Measurements from ENCODE around the gene PPM1N.

The PPM1N gene

DNA sequence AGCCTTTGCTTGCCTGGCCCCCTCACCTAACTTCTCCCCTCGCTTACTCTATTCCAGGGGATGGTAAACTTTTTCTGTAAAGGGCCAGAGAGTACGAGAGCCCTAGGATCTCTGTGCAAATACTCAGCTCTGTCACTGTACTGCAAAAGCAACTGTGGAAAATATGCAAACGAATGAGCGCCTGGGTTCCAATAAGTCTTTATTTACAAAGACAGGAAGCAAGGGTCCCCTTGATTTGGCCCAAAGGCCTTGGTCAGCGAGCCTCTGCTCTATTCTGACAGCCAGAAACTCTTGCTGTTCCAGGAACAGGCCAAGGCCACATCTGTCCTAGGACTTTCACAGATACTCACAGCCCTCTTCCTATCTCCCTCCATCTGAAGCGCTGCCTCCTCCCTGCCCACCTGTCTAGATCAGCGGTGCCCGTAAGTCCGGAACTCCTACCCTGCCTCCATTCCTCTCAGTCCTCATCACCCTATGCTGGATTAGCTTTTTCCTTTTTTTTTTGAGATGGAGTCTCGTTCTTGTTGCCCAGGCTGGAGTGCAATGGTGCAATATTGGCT, 49.0 kb downstream of the PPM1N start:
- no peak for TF ChIP-seq OSR1 (CRISPR knock-in tag; IDR thresholded peaks at IDR 0.05)
- TF ChIP-seq ESRRG (CRISPR knock-in tag; IDR thresholded peaks at IDR 0.05): no peak
- TF ChIP-seq RARB (CRISPR knock-in tag; IDR thresholded peaks at IDR 0.05): no peak
- TF ChIP-seq, protein P1, sequence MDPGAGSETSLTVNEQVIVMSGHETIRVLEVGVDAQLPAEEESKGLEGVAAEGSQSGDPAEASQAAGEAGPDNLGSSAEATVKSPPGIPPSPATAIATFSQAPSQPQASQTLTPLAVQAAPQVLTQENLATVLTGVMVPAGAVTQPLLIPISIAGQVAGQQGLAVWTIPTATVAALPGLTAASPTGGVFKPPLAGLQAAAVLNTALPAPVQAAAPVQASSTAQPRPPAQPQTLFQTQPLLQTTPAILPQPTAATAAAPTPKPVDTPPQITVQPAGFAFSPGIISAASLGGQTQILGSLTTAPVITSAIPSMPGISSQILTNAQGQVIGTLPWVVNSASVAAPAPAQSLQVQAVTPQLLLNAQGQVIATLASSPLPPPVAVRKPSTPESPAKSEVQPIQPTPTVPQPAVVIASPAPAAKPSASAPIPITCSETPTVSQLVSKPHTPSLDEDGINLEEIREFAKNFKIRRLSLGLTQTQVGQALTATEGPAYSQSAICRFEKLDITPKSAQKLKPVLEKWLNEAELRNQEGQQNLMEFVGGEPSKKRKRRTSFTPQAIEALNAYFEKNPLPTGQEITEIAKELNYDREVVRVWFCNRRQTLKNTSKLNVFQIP (CRISPR knock-in tag; IDR thresholded peaks at IDR 0.05; ENCODE audit: borderline replicate concordance, low read depth): no peak
- TF ChIP-seq ARNTL (CRISPR knock-in tag; IDR thresholded peaks at IDR 0.05; ENCODE audit: borderline replicate concordance, low read depth): no peak
- TF ChIP-seq, protein P2, sequence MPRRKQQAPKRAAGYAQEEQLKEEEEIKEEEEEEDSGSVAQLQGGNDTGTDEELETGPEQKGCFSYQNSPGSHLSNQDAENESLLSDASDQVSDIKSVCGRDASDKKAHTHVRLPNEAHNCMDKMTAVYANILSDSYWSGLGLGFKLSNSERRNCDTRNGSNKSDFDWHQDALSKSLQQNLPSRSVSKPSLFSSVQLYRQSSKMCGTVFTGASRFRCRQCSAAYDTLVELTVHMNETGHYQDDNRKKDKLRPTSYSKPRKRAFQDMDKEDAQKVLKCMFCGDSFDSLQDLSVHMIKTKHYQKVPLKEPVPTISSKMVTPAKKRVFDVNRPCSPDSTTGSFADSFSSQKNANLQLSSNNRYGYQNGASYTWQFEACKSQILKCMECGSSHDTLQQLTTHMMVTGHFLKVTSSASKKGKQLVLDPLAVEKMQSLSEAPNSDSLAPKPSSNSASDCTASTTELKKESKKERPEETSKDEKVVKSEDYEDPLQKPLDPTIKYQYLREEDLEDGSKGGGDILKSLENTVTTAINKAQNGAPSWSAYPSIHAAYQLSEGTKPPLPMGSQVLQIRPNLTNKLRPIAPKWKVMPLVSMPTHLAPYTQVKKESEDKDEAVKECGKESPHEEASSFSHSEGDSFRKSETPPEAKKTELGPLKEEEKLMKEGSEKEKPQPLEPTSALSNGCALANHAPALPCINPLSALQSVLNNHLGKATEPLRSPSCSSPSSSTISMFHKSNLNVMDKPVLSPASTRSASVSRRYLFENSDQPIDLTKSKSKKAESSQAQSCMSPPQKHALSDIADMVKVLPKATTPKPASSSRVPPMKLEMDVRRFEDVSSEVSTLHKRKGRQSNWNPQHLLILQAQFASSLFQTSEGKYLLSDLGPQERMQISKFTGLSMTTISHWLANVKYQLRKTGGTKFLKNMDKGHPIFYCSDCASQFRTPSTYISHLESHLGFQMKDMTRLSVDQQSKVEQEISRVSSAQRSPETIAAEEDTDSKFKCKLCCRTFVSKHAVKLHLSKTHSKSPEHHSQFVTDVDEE (CRISPR knock-in tag; IDR thresholded peaks at IDR 0.05): no peak
- no peak for TF ChIP-seq TOX (CRISPR knock-in tag; IDR thresholded peaks at IDR 0.05; ENCODE audit: borderline replicate concordance)
- no peak for TF ChIP-seq ZFP30 (CRISPR knock-in tag; IDR thresholded peaks at IDR 0.05)
- TF ChIP-seq, protein P3, sequence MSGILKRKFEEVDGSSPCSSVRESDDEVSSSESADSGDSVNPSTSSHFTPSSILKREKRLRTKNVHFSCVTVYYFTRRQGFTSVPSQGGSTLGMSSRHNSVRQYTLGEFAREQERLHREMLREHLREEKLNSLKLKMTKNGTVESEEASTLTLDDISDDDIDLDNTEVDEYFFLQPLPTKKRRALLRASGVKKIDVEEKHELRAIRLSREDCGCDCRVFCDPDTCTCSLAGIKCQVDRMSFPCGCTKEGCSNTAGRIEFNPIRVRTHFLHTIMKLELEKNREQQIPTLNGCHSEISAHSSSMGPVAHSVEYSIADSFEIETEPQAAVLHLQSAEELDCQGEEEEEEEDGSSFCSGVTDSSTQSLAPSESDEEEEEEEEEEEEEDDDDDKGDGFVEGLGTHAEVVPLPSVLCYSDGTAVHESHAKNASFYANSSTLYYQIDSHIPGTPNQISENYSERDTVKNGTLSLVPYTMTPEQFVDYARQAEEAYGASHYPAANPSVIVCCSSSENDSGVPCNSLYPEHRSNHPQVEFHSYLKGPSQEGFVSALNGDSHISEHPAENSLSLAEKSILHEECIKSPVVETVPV (CRISPR knock-in tag; IDR thresholded peaks at IDR 0.05): no peak
- no peak for TF ChIP-seq CREB5 (CRISPR knock-in tag; IDR thresholded peaks at IDR 0.05; ENCODE audit: low read depth)
- no peak for TF ChIP-seq BACH2 (CRISPR knock-in tag; IDR thresholded peaks at IDR 0.05; ENCODE audit: borderline replicate concordance)
- no peak for TF ChIP-seq ZC3H10 (CRISPR knock-in tag; IDR thresholded peaks at IDR 0.05)
- no peak for TF ChIP-seq TCF4 (CRISPR knock-in tag; IDR thresholded peaks at IDR 0.05; ENCODE audit: borderline replicate concordance)
- TF ChIP-seq ZNF8 (CRISPR knock-in tag; IDR thresholded peaks at IDR 0.05): no peak
- no peak for TF ChIP-seq SNAI2 (CRISPR knock-in tag; IDR thresholded peaks at IDR 0.05)
- no peak for TF ChIP-seq GLIS3 (CRISPR knock-in tag; IDR thresholded peaks at IDR 0.05)
- no peak for TF ChIP-seq ZNF565 (CRISPR knock-in tag; conservative IDR thresholded peaks at IDR 0.05; ENCODE audit: low read depth)
- no peak for ATAC-seq

GRCh38 chr19:45547965-45548609, 49.8 kb downstream of the PPM1N start:
- TF ChIP-seq TOX (CRISPR knock-in tag; IDR thresholded peaks at IDR 0.05; ENCODE audit: borderline replicate concordance) (no peak), CSDC2 (CRISPR knock-in tag; IDR thresholded peaks at IDR 0.05) (no peak), ZNF565 (CRISPR knock-in tag; conservative IDR thresholded peaks at IDR 0.05; ENCODE audit: low read depth) (no peak), ZNF8 (CRISPR knock-in tag; IDR thresholded peaks at IDR 0.05) (no peak), ARNTL (CRISPR knock-in tag; IDR thresholded peaks at IDR 0.05; ENCODE audit: borderline replicate concordance, low read depth) (no peak), PPARA (CRISPR knock-in tag; IDR thresholded peaks at IDR 0.05; ENCODE audit: borderline replicate concordance) (no peak), BACH2 (CRISPR knock-in tag; IDR thresholded peaks at IDR 0.05; ENCODE audit: borderline replicate concordance) (no peak), RARB (CRISPR knock-in tag; IDR thresholded peaks at IDR 0.05) (no peak), SNAI2 (CRISPR knock-in tag; IDR thresholded peaks at IDR 0.05) (no peak)
- TF ChIP-seq, protein P2 (CRISPR knock-in tag; IDR thresholded peaks at IDR 0.05): no peak
- TF ChIP-seq, protein P1 (CRISPR knock-in tag; IDR thresholded peaks at IDR 0.05; ENCODE audit: borderline replicate concordance, low read depth): no peak
- ATAC-seq: no peak

All from SK-N-SH treated with all-trans-retinoic acid at 6 μM for 48 hours (cell line).